ENCODE results near the gene TXNDC5.

Gene TXNDC5

GRCh38 chr6:7878401-7878964, 32.1 kb downstream of the TXNDC5 start:
- no peak for DNase-seq (ENCODE audit: extremely low read depth in 1 of 2, low read depth in 1 of 2)

GRCh38 chr6:7868926-7869325, 41.7 kb downstream of the TXNDC5 start:
- no peak for DNase-seq (ENCODE audit: extremely low read depth in 1 of 2, low read depth in 1 of 2)

GRCh38 chr6:7866526-7866925, 44.1 kb downstream of the TXNDC5 start:
- DNase-seq (ENCODE audit: extremely low read depth in 1 of 2, low read depth in 1 of 2) = no peak

GRCh38 chr6:7865781-7866180, 44.8 kb downstream of the TXNDC5 start:
- DNase-seq (ENCODE audit: extremely low read depth in 1 of 2, low read depth in 1 of 2) = no peak

- DNase-seq (ENCODE audit: extremely low read depth in 1 of 2, low read depth in 1 of 2) = no peak
Observed at GRCh38 chr6:7859591-7859990, 51.0 kb downstream of the TXNDC5 start.

GRCh38 chr6:7851780-7852179, 58.8 kb downstream of the TXNDC5 start:
- DNase-seq (ENCODE audit: extremely low read depth in 1 of 2, low read depth in 1 of 2) = no peak

- DNase-seq (ENCODE audit: extremely low read depth in 1 of 2, low read depth in 1 of 2) = no peak
Observed at GRCh38 chr6:7848229-7848628, 62.4 kb downstream of the TXNDC5 start.

GRCh38 chr6:7846966-7847818, 63.4 kb downstream of the TXNDC5 start:
- DNase-seq (ENCODE audit: extremely low read depth in 1 of 2, low read depth in 1 of 2) = no peak

GRCh38 chr6:7841781-7842468, 68.7 kb downstream of the TXNDC5 start:
- no peak for DNase-seq (ENCODE audit: extremely low read depth in 1 of 2, low read depth in 1 of 2)

GRCh38 chr6:7836371-7837026, 74.1 kb downstream of the TXNDC5 start:
- no peak for DNase-seq (ENCODE audit: extremely low read depth in 1 of 2, low read depth in 1 of 2)

GRCh38 chr6:7833751-7834070, 76.9 kb downstream of the TXNDC5 start:
- DNase-seq (ENCODE audit: extremely low read depth in 1 of 2, low read depth in 1 of 2) = no peak

GRCh38 chr6:7832904-7833750, 77.5 kb downstream of the TXNDC5 start:
- DNase-seq (ENCODE audit: extremely low read depth in 1 of 2, low read depth in 1 of 2) = no peak

Measured in activated CD8-positive, alpha-beta memory T cell treated with anti-CD3 and anti-CD28 coated beads for 1 hour (primary cell).